Stimulated activated CD4-positive, alpha-beta T cell treated with anti-CD3 and anti-CD28 coated beads, TNF-alpha, amount 100 ng/mL, for 4 hours (primary cell): ENCODE data around the gene PCBD1.
"Not testable (repeated sequence)": the region's sequence is repeated elsewhere in the genome, so short reads cannot be mapped to it uniquely, and the experiment has no call there.

Experiments used
- DNase-seq, 3 experiments: peaks; one replicate each; pipeline ENCODE4 v3.0.0-alpha.2; 2020; ENCODE audit warnings: low read depth in 3 of 3

PCBD1 gene

DNA sequence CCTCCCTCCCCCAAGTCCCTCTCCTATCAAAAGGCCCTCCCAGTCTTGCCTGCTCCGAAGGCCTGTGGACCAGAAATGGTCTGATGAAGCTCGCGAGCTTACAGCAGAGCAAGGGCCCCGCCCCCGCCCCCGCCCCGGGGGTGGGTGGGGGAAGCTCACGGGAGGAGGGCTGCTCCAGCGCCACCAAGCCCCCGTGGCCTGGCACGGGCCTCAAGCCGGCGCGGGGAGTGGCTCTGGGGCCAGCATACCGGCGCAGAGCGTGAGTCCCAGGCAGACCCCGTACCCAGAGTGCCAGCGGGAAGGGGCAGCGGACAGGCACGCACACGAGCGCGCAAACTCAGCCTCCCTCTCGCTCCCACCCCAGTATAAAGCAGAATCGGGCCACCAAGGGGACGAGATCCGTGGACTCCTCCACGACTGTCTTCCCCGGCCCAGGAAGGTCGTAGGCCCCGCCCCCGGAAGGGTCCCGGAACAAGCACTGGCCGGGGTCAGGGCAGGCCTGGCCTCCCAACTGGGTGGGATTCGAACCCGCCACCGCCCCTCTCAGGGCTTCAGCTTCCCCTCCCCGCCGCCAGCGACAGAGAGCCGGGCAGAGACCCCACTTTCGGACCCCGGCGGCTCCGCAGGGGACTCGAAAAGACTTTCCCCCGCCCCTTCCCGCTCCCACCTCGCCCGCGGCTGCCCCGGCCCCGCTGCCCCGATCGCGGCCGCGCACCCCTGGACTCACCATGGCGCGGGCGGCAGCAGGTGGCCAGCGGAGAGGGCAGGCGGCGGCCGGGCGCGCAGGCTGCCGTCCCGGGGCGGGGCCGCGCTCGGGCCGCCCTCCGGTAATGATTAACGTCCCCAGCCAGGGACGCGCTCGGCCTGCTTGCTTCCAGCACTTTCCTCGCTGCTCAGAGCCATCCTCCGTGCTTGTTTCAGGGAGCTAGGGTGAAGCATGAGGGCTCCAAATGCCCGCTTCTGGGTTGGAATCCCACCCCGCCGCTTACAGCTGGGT is at the start of gene PCBD1:
PCBD1 (minus strand) TSS at position 762 of the 997 bp plus-strand sequence; CDS start at position 730, 32 bp downstream.
- DNase-seq, result peak; percentile 49 to 65 (median 64)

DNA sequence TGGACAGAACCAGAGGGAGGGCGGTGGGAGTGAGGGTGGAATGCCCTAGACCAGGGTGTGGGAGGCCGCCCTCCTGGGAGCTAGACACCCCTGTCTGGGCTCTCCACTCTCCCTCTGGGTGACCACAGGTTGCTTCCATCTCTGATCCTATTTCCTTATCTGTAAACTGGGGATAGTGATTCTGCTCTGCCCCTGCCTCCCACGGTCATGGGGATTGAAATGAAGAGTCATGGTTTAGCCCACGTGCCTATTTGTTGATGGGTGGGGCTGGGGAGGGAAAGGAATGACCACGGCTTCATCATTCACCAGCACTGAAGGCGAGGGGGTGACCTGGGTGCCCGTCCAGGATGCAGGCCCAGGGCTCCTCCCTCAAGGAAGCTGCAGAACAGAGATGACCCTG is 49.3 kb upstream of the PCBD1 start:
- DNase-seq, result no peak

DNA sequence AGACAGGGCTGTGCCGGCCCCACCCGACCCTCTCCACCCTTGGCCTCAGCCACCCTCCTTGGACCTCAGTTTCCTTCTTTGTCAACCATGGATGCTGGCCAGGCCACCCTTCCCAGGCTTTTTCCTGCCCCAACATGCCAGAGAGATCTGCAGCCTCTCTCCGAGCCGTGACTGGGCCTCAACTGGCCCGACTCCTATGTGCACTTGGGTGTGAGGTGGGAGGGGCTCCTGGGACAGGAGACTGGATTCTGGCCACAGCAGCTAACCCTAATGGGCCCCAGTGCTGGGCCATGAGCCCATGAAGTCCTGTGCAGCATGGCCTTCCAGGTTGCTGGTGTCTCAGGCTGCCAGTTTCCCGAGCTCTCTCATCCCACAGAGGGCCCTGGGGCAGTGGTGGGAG is 47.7 kb upstream of the PCBD1 start:
- DNase-seq, result no peak

DNA sequence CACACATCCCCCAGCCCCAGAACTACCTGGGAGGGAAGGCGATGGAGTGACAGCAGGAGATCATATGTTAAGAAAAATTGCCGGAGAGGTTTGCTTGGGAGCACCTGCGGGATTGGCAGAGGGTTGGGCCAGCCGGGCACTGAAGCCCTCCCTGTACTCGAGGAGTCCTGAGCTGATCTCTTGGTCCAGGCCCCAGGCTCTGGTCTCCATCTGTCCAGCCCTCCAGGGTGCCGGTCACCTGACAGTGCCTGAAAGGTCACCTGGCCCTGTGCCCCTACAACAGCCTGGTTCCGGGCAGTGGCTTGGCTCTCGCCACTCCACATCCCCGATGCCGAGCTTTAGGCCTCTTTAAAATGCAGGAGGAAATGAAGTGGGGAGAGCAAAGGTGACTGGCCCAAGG is 47.3 kb upstream of the PCBD1 start:
- DNase-seq, result no peak

DNA sequence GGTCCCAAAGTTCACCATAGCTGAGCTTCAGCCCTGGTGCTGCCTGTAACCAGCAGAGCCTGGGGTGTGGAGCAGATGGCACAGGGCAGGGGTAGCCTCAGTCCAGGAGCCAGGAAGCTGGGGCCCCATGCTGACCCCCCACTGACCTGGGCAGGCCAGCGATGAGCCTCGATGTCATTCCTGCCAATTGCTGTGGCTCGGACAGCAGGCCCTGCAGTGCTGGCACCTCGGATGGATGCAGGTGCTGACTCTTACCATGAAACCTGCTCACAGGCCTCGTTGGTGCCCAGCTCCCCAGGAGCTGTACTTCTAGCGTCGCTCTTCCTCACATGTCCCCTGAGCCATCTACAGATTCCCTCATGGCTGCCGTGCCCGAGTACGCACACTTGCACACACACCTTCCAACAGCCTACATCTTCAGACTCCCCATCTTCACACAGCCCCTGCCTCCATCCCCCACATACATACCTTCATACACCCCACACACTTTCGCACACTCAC is 46.8 kb upstream of the PCBD1 start:
- DNase-seq, result no peak

DNA sequence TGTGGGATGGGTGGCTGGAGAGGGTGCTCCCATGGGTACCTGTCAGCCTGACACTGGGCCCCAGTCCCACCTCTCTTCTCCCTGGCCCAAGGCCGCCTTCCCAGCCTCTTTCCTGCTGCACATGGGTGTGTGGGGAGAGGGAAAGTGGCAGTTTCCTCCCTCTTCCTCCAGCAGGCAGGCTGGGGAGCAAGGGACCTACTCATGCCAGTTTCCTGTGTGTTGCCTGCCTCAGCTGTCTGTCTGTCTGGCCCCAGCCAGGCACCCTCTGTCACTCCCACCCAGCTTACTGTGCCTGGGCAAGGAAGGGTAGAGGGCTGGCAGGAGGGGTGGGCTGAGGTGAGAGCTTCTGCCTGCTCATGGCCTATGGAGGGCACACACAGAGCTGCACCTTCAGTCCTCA is 46.3 kb upstream of the PCBD1 start:
- no peak for DNase-seq

DNA sequence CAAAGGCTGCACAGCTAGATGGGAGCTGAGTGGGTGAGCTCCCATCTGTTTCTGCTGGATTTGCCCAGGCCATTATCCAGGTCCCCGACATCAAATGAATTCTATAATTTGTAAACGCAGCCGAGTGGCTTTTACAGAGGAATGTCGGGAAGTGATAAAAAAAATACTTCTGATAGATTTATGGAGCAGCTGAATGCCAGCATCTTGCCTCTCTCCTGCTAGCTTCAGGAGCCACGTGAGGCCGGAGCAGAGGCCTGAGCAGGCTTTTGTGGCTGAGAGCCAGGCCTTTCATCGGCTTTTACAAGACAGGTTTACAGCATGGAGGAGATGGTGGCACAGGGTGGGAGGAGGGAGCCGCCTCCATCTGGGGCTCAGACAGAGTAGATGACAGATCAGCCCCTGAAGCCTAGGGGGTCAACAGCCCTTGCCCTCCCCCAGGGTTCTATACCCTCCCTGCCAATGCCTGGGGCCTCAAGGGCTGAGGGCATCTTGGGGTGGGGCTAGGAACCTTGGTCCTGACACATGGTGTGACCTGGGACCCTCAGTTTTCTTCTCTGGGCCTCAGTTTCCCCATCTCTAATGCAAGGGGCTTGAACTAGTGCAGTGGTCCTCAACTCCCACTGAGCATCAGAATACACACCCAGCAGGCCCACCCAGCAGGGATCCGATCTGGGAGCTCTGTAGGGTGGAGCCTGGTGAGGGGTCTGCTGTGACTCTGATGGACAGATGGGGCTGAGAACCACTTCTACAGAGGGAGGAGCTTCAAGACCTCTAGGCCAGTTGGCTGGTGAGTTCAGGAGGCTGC is 44.2 kb upstream of the PCBD1 start:
- no peak for DNase-seq

DNA sequence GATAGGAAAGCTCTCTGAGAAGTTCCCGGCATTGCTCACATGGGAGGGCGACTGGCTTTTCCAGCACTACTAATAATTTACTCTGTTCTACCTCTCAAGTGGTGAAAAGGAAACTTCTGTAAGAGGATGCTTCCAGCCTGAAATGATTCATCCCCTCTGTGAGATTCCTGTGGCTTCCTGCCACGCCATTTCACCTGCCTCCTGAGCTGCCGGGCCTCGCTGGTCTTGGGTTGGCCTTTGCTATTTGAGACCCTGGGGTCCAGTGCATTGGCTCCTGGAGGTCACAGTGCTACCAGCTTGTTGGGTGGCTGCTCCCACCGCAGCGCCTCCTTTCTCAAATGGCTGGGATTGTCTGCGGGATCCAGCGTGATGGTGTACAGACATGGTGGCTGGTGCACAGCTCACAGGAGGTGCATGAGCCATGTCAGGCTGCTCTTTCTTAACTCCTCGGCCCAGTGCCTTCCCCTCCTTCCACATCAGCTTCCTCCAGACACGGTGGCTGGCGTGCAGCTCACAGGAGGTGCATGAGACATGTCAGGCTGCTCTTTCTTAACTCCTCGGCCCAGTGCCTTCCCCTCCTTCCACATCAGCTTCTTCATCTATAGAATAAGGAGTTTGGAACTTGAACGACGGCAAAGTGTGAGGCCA is 42.9 kb upstream of the PCBD1 start:
- DNase-seq, result no peak

DNA sequence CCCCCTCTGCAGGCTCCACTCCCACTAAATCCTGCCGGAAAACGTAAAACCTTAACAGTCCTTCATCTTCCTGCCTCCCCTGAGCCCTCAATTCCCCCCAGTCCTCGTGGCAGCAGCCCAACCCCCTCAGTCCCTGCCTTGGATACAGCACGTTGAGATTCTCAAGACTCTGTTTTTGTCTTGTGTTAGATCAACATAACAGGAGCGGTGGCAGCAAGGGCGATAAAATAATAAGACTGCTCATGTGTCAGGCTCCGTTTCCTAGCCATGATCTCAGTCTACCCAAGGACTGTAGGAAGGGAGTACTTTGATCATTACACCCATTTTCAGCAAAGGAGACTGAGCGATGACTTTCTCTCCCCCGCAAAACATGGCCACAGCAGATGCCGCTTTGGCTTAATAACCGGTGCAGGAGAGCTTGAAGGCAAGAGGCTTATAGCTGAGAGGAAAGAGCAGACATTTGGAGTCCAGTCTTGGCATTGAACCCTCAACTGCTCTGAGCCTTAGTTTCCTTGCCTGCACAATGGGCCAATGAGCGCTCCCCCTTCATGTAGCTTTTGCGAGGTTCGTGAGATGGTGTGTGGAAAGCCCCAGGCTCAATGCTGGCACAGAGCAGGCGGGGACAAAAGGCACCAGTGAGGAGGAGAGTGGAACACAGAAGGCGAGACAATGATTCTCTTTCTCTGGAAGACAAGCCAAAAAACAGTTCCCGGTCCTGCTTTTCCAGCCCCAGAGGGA is 42.1 kb upstream of the PCBD1 start:
- no peak for DNase-seq

DNA sequence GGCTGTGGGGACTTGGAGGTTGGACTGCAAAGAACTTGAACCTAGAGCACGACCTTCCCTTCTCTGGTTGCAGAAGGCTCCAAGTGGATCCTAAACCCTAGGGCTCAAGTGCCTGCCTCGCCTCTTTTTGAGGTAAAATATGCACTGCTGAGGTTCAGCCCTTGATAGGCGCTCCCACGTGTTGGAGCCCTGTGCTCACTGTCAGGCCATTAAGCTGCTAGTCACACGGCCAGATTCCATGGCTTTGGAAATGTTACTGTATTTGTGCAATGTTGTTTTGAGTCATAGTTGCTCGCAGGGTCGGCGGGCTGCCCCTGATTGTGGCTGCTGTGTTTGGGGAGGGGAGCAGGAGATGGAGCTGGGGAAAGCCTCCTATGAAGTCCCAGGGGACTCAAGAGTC is 39.8 kb upstream of the PCBD1 start:
- no peak for DNase-seq

DNA sequence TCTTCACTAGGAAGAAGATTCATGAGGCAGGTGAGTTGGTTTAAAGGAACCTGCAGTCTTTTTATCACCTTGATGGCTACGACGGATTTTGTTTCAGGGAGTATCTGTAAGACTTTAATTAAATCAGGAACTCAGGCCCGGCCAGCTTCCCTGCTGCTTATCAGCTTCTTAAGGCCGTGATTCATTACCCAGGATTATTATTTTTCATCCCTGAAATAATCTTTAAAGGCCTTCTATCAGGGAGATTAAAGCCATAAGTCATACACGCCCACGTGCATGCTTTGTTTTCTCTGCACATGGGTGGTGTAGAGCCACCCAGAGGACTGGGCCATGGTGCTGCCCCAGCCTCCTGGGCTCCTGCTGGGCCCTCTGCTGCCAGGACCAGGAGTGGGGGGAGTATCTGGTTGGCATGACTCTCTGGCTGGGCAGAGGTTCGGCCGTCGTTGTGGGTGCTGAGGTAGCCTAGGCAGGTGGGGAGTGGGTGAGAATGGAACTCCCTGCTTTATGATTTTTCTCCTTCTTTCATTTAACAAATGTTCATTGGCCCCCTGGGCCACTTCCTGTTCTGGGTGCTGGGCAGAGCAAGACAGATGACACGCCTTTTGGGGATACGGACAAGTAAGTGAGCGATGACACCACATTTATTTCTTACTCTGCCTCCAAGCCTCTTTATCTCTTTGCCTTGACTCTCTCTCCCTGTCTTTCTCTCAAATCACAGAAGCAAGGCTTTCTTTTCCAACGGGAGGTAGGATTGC is 39.0 kb upstream of the PCBD1 start:
- no peak for DNase-seq

DNA sequence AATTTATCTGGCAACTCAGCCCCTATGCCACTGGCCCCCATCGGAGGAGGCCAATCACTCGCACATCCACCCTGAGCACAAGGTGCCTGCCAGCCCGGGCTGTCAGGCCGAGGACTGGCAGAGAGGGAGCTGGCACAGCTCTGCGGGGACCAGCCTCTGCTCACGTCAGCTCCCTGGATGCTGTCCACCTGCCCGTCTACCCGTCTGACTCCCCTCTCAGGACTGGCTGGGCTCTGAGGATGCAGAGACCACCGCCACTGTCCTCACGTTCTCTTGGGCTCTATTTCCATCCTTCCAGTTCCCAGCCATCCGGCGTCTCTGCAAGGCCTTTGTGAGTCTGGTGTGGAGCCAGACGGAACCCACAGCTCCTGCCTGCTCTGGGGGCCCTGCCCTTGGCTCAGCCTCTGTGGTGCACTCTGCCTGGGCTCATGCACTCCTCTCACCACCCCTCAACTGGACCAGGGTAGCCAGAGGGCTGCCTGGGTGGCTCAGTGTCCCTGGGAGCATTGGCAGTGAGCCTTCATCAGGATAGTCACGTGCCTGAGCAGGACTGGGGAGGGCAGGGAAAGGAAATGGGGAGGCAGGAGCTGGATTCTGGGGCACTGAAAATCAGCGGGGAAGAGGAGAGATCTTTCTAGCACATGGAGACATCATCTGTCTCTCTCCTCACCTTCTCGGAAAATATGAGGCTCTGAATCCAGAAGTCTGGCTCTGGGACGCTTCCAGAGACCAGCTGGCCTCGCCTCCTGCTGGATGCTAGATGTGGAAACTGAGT is 38.0 kb upstream of the PCBD1 start:
- DNase-seq, result no peak

DNA sequence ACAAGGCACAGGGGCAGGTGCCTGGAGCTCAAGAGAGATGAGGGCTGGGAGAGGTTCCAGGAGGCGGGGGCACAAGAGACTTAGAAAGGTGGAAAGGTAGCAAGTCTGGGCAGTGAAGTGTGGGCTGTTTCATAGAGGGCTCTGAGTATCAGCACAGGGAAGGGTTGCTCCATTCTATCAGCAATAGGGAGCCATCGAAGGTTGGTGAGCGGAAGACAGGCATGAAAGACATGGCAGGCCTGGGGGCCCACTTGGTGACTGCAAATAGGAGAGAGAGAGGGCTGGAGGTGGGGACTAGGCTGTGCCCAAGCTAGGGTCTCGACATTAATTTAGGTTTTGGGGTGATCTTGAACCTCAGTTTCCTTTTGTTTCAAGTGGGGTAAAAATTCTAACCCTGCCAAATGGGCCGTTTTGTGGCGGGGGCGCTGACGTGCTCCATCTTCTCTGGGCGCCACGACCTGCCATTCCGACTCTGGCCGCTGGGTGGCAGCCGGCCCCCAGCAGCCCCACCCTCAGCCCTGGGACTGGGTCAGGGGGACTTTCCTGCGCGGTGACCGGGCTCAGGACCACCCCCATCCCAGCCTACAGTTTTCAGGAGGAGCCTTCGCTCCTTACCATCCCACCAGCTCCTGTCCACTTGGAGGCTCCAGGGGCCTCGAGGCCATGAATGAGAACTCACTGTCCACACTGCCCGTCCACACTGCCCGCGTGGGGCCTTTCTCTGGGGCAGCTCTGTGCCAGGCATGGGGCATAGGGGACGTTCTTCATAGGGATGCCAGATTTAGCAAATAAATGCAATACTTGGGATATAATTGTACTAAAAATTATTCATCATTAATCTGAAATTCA is 37.2 kb upstream of the PCBD1 start:
- peak; percentile 16 to 47 (median 26) for DNase-seq

DNA sequence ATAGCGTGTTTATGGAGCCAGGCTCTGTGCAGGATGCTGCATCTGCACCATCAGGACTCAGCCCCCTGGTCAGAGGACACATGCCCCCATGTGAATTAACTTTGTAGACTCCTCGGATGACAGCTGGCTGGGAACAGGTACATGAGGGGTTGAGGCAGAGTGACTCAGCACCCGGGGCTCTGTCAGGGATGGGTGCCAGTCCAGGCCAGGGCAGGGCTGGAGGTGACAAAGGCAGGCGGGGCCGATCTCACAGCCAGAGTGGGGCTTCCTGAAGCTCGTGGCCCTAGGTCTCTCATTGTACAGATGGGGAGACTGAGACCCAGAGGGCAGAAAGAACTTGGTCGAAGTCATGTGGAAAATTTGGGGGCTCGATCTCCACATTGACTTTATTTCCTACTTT is 35.3 kb upstream of the PCBD1 start:
- no peak for DNase-seq

DNA sequence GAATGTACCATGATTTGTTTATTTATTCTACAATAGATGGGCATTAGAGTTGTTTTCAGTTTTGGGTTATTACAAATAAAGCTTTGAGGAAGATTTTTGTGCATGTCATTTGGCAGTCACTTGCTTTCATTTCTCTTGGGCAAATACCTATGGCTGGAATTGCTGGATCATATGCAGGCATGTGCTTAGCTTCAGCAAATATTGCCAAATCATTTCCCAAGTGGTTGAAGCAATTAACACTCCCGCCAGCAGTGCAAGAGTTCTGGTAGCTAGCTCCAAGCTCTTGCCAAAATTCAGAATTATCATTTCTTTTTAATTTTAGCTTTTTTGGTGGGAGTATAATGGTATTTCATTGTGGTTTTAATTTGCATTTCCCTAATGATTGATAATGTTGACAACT is 32.9 kb upstream of the PCBD1 start:
- no peak for DNase-seq

DNA sequence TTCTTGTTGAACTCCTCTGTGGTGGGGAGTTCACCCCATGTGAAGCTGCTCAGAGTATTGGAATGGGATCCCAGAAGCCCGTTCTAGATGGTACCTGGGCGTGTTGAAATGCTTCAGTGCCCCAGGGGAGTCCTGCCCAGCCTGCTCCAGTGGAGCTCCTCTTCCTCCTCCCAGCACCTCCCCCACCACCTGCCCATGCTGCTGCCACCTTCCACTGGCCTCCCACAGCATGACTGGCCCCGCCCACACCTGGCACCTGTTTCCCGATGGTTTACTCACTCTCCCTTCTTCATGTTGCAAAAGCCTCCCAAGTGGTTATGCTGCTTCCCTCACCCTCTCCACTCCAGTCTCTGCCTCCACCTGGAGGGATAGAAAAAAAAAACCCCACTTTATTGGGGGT is 32.2 kb upstream of the PCBD1 start:
- no peak for DNase-seq

DNA sequence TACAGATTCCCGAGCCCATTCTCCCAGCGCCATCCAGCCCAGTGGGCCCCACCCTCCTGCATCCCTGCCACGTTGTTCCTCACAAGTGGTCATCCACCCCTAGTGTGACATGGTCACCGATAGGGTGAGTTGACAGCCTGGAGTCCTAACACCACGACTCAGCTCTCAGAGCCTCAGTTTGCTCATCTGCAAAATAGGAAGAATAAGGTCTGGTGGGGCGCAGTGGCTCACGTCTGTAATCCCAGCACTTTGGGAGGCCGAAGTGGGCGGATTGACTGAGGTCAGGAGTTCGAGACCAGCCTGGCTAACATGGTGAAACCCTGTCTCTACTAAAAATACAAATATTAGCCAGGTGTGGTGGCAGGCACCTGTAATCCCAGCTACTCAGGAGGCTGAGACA is 31.5 kb upstream of the PCBD1 start:
- DNase-seq, result not testable (repeated sequence)

DNA sequence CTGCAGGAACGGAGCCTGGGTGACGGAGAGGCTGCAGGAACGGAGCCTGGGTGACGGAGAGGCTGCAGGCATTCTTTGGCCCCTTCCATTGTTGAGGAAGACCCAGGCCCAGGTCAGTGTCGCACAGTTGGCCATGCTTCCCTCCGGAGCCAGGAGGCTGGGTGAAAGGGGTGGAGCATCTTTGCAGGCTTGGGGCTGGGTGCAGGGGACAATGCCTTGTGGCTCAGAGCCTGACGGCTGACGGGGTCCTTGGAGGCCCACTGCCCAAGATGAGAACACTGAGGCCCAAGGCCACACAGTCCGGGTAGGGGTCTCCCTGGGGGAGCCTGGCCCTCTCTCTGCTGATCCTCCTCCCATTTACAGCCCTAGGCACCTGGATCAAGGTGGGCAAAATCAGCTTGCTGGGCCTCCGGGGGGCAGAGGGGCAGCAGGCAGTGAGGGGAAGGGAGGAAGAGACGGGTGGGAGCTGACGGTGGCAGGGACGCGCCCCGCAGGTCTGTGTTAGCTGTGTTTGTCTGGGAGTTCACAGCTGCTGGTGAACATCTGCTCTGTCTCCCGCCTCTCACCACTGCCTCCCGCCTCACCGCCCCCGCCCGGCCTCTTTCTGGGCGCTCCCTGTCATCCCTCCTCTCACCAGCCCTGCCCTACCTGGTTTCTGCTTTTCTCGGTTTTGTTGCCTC is 30.6 kb upstream of the PCBD1 start:
- DNase-seq, result no peak
